Osteocyte (in vitro differentiated cells): Measurements from ENCODE around the gene FOXL3. TPM values are rescaled to one million over a fixed set of nuclear protein-coding genes. Genes with fewer than 3 reads are reported as not detected.

Experiments used
- DNase-seq: peaks from one replicate; pipeline ENCODE4 v3.0.0; 2021; ENCODE audit warnings: mixed read lengths; ENCODE audit not compliant: unreplicated experiment; ENCODE audit errors: extremely low spot score
- H3K27ac Mint-ChIP-seq: one replicate; pipeline ENCODE4 v1.8.0; 2021; ENCODE audit warnings: mild to moderate bottlenecking, mixed read lengths; ENCODE audit not compliant: unreplicated experiment
- H3K27me3 Mint-ChIP-seq: one replicate; pipeline ENCODE4 v1.8.0; 2021; ENCODE audit warnings: mixed read lengths; ENCODE audit not compliant: unreplicated experiment
- H3K36me3 Mint-ChIP-seq: one replicate; pipeline ENCODE4 v1.8.0; 2021; ENCODE audit warnings: mixed read lengths; ENCODE audit not compliant: unreplicated experiment
- H3K4me1 Mint-ChIP-seq: one replicate; pipeline ENCODE4 v1.8.0; 2021; ENCODE audit warnings: mixed read lengths; ENCODE audit not compliant: unreplicated experiment
- H3K4me3 Mint-ChIP-seq: one replicate; pipeline ENCODE4 v1.8.0; 2021; ENCODE audit warnings: mild to moderate bottlenecking, moderate library complexity, mixed read lengths; ENCODE audit not compliant: unreplicated experiment
- H3K9me3 Mint-ChIP-seq: one replicate; pipeline ENCODE4 v1.8.0; 2021; ENCODE audit warnings: mixed read lengths; ENCODE audit not compliant: unreplicated experiment
- total RNA-seq: library from RNA; stranded (reverse); gene quantifications from 2 replicates; pipeline ENCODE4 v1.2.1, GENCODE V29; 2021
- TF ChIP-seq, protein P1 (sequence below): fragments of 200-600 bp; sonication (generic); IDR thresholded peaks from 2 replicates; pipeline ENCODE4 v1.5.0; 2021; ENCODE audit warnings: antibody characterized with exemption, mild to moderate bottlenecking, moderate library complexity

Gene FOXL3
- total RNA-seq, 1 donor from 2014 or later: not detected

DNA sequence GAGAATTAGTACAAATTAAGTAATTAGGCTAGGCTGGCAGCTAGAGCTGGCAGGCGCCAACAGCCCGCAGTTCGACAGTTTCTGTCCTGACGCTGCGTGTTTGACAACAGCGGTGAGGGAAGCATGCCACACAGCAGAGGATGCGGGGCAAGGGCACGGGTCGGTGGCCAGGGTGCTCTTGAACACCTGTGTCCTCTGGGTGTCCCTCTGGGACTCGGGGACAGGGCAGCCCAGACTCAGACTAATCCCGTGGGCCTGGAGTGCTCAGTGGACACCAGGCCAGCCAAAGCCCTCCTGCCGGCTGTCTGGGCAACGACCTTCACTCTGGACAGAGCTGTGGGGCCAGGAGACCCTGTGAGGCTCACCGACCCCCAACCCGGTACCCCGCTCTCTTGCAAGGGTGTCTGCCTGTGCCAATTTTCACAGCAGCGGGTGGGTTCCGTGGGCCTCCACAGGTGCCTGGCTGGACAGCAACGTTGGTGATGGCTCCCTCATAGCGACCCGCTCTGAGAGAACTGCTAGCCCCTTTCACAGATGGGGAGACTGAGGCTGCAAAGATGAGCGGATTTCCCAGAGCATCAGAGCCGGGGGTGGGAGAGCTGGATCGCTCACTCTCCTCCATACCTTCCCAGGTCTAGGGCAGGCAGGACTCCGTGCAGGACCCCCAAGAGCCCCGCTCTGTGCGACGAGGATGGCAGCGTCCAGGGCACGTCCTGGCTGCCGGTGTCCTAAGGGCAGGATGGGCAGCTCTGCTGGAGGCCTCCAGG, 48.5 kb downstream of the FOXL3 start:
- TF ChIP-seq, protein P1, sequence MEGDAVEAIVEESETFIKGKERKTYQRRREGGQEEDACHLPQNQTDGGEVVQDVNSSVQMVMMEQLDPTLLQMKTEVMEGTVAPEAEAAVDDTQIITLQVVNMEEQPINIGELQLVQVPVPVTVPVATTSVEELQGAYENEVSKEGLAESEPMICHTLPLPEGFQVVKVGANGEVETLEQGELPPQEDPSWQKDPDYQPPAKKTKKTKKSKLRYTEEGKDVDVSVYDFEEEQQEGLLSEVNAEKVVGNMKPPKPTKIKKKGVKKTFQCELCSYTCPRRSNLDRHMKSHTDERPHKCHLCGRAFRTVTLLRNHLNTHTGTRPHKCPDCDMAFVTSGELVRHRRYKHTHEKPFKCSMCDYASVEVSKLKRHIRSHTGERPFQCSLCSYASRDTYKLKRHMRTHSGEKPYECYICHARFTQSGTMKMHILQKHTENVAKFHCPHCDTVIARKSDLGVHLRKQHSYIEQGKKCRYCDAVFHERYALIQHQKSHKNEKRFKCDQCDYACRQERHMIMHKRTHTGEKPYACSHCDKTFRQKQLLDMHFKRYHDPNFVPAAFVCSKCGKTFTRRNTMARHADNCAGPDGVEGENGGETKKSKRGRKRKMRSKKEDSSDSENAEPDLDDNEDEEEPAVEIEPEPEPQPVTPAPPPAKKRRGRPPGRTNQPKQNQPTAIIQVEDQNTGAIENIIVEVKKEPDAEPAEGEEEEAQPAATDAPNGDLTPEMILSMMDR: no peak
- DNase-seq: no peak
- no peaks in the 10 kb centered on the region for H3K9me3 Mint-ChIP-seq
- no peak overlapping the region for H3K4me3 Mint-ChIP-seq
- no peaks in the 10 kb centered on the region for H3K36me3 Mint-ChIP-seq
- peaks cover 6% of the 10 kb centered on the region for H3K27me3 Mint-ChIP-seq
- no peak overlapping the region for H3K27ac Mint-ChIP-seq
- H3K4me1 Mint-ChIP-seq: peaks cover 2% of the 10 kb centered on the region

DNA sequence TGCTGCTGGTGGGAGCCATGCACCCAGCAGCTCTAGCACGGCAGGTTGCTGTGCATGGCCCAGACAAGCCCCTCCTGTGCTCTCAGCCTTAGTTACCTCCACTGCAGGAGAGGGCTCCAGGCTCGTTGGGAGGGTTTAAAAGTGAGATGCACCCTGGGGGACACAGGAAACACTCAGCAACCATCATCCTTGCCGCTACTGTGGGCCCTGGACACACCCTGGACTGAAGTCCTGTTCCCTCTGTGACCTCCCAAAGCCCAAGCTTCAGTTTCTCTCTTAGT, 49.0 kb downstream of the FOXL3 start:
- Mint-ChIP-seq H3K27ac (no peak overlapping the region), H3K4me1 (peaks cover 2% of the 10 kb centered on the region), H3K36me3 (no peaks in the 10 kb centered on the region), H3K9me3 (no peaks in the 10 kb centered on the region), H3K27me3 (peaks cover 6% of the 10 kb centered on the region), H3K4me3 (no peak overlapping the region)
- no peak for DNase-seq
- TF ChIP-seq, protein P1: no peak

DNA sequence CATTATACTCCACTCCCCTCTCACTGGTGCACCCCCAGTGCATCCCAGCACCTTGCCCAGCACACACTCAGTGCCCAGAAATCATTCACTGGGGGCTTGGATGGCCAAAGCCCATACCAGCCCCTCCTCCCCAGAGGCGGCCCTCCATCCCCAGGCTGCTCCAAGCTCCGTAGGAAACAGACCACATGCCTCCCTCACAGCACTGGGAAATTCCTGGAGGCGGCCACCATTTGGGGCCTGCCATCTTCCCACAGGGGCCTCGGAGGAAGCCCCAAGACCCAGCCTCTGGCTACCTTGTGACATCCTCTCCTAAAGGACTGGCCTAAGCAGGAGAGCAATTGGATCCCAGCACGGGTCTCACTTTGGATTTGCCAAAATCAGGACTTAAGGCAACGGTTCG, 49.7 kb downstream of the FOXL3 start:
- no peak overlapping the region for H3K4me3 Mint-ChIP-seq
- peaks cover 6% of the 10 kb centered on the region for H3K27me3 Mint-ChIP-seq
- TF ChIP-seq, protein P1: no peak
- peaks cover 2% of the 10 kb centered on the region for H3K4me1 Mint-ChIP-seq
- no peaks in the 10 kb centered on the region for H3K36me3 Mint-ChIP-seq
- H3K27ac Mint-ChIP-seq: no peak overlapping the region
- no peaks in the 10 kb centered on the region for H3K9me3 Mint-ChIP-seq
- DNase-seq: no peak

DNA sequence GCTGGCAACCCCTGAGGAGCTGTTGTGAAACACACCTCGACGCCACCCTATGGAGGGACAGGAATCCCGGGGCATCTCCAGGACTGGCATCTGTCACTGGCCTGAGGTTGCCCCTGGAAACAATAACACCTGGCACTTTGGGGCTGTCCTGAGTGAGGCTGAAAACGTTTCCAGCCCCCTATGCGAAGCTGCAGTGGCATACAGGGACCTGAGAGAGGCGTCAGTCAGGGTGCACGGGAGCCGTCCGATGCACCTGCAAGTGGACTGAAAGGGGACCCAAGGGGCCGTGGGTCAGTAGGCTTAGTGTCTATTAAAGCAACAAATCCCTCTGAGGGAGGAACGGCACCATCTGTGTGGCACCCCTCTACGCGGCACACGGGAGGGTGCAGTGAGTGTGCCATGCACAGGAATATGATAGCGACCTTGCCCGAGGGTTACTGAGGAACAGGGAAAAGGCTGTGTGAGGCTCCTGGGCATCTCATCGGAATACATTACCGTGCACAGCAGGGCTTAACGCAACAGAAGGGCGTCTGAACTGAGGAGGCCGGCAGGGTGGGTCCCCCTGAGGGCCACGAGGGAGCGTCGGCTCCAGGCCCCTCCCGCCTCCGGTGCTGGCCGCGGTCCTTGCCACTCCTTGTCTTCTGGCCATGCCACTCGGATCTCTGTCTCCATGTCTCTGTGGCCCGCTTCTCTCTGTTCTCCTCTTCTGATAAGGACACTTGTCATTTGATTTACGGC, 50.4 kb downstream of the FOXL3 start:
- no peak for DNase-seq
- H3K9me3 Mint-ChIP-seq: no peaks in the 10 kb centered on the region
- no peak overlapping the region for H3K4me3 Mint-ChIP-seq
- TF ChIP-seq, protein P1: no peak
- H3K27ac Mint-ChIP-seq: no peak overlapping the region
- peaks cover 6% of the 10 kb centered on the region for H3K27me3 Mint-ChIP-seq
- H3K36me3 Mint-ChIP-seq: no peaks in the 10 kb centered on the region
- H3K4me1 Mint-ChIP-seq: peaks cover 2% of the 10 kb centered on the region

Other genes with a start within 250 kb of the FOXL3 start
- 132 and 143 TPM in 2 replicates for gene FAM20C, start 97.6 kb upstream of the FOXL3 start, total RNA-seq
- gene PDGFA, start 229.7 kb downstream of the FOXL3 start, total RNA-seq: 92.0 and 93.6 TPM in 2 replicates